IPS DF 4.7 (cell line): Measurements from ENCODE around the gene STRN.

Experiments used
- DNase-seq: peaks from one replicate; pipeline ENCODE4 v3.0.0-alpha.2; 2013; ENCODE audit warnings: low spot score; ENCODE audit errors: extremely low read depth

The STRN gene

GRCh38 chr2:36798724-36799123 is 167.6 kb downstream of the STRN start:
- DNase-seq = no peak

- DNase-seq = no peak
Observed at GRCh38 chr2:36797324-36798070, 168.8 kb downstream of the STRN start.
